Measurements from ENCODE around the gene TMEM88.

GRCh38 chr17:7832431-7832830 is 22.4 kb upstream of the TMEM88 start:
- TF ChIP-seq CTCF (conservative IDR thresholded peaks at IDR 0.05 in 1 of 2, IDR thresholded peaks at IDR 0.05 in 1 of 2; ENCODE audit: low read depth in 1 of 2, low read length in 2 of 2) (no peak), EZH2 (IDR thresholded peaks at IDR 0.05; ENCODE audit: low read length, missing control alignments) (no peak)

Measured in fibroblast of lung (primary cell).